ENCODE data around the gene PRR5L. TPM values are rescaled to one million over a fixed set of nuclear protein-coding genes. Genes with fewer than 3 reads are reported as not detected.
A peak's percentile ranks its signal among the peaks of the same experiment; 100 is the strongest.

The PRR5L gene
- total RNA-seq, 1 donor from 2014 or later = 32.5 TPM

DNA sequence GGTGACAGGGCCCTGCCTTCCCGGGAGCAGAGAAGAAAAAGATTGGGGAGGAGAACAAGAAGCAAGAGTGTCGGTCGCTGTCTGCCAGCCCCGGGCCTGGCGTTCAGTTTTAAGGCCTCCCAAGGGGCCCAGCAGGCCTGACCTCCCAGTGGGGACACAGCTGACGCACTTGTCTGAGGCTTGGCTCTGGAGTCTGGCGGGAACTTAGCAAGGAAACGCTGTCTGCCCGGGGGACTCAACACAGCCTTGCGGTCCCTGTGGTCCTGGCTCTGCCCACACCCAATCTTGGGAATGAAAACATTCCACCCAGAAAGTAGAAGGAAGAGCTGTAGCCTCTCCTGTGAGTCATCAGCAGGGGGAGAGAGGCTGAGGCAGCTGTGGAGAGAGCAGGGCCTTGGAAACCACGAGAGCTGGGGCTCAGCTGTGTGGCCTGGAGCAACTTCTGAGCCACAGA lies 159.6 kb downstream of the PRR5L start:
- Histone ChIP-seq H3K4me3 (peak overlapping the region in 1 of 2 donors; percentile 19), H3K36me3 (no peaks in the 10 kb centered on the region), H3K9me3 (no peaks in the 10 kb centered on the region), H3K27ac (peak overlapping the region; percentile 93 to 97), H3K4me1 (peaks cover 19 to 45% of the 10 kb centered on the region in 2 donors), H3K27me3 (no peaks in the 10 kb centered on the region)
- TF ChIP-seq, protein P1, sequence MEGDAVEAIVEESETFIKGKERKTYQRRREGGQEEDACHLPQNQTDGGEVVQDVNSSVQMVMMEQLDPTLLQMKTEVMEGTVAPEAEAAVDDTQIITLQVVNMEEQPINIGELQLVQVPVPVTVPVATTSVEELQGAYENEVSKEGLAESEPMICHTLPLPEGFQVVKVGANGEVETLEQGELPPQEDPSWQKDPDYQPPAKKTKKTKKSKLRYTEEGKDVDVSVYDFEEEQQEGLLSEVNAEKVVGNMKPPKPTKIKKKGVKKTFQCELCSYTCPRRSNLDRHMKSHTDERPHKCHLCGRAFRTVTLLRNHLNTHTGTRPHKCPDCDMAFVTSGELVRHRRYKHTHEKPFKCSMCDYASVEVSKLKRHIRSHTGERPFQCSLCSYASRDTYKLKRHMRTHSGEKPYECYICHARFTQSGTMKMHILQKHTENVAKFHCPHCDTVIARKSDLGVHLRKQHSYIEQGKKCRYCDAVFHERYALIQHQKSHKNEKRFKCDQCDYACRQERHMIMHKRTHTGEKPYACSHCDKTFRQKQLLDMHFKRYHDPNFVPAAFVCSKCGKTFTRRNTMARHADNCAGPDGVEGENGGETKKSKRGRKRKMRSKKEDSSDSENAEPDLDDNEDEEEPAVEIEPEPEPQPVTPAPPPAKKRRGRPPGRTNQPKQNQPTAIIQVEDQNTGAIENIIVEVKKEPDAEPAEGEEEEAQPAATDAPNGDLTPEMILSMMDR (IDR thresholded peaks at IDR 0.05) = no peak
- intact Hi-C loops (cut with DNase I) = loop anchor here (5.0 kb wide), 1 partner anchor 47 kb away; no protein-coding TSS in a partner anchor
- DNase-seq (ENCODE audit: low spot score in 2 of 2) = peak; percentile 61 to 95

DNA sequence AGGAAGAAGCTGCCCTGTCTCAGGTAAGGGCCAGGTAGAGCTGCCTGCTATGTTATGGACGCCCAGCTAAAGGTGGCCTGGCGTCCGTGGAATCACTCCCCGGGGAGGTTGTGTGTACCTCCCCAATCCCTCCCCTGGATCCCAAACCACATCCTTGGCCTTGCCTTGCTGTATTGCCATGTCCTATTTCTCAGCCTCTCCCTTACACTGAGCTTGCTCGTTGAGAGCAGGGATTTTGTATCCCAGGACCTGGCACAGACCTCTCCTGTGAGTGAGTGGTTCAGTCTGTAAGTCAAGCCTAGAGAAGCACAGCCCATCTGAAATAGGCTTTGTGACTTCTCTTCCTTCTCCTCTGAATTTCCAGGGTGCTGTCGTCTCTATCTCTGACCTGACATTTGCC lies 160.1 kb downstream of the PRR5L start:
- H3K27ac ChIP-seq = peak overlapping the region; percentile 93 to 97
- no peak for DNase-seq (ENCODE audit: low spot score in 2 of 2)
- TF ChIP-seq, protein P1 (IDR thresholded peaks at IDR 0.05) = no peak
- no peaks in the 10 kb centered on the region for H3K27me3 ChIP-seq
- no peaks in the 10 kb centered on the region for H3K9me3 ChIP-seq
- no peaks in the 10 kb centered on the region for H3K36me3 ChIP-seq
- intact Hi-C loops (cut with DNase I) = loop anchor here (5.0 kb wide), 1 partner anchor 46 kb away; no protein-coding TSS in a partner anchor
- H3K4me1 ChIP-seq = peaks cover 19 to 43% of the 10 kb centered on the region in 2 donors
- H3K4me3 ChIP-seq = peak overlapping the region in 1 of 2 donors; percentile 19

DNA sequence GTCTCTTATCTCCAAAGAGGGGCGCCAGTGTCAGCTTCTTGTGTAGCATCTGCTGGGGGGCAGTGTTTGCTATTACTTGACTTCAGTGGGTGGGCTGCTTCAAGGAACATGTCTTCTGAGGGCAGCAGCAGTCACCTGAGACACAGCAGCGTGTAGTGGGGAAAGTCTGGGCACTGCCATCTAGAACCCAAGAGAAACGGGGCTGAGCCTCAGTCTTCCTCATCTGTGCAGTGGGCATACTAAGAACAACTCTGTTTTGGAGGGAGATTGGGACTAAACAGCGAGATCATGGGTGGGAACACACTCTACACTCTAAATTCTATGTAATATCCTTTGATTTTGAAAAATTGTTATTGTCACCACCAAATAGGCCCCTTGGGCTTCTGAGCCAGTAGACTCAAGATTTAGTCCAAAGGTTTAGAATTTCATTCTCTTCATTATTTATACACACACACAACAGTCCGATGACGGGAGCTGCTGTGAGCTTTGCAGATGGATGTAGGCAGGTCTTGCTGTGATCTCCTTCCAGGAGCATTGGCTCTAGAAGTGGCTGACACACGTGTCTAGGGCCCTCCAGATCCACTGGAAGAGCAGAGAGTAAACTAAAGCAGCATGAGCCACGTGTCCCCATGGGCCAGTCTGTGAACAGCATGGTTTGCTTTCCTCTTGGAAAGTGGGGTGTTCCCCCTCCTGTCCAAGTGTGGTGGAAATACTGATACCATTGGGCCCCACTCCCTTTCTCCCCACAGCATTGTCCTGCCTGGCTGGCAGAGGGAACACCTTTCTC lies 162.2 kb downstream of the PRR5L start:
- peaks cover 14 to 31% of the 10 kb centered on the region in 2 donors for H3K4me1 ChIP-seq
- intact Hi-C loops (cut with DNase I) = loop anchor here (5.0 kb wide), 1 partner anchor 44 kb away; no protein-coding TSS in a partner anchor
- no peak for DNase-seq (ENCODE audit: low spot score in 2 of 2)
- no peaks in the 10 kb centered on the region for H3K27me3 ChIP-seq
- no peaks in the 10 kb centered on the region for H3K36me3 ChIP-seq
- H3K4me3 ChIP-seq = no peak overlapping the region
- H3K27ac ChIP-seq = no peak overlapping the region
- TF ChIP-seq, protein P1 (IDR thresholded peaks at IDR 0.05) = no peak
- no peaks in the 10 kb centered on the region for H3K9me3 ChIP-seq

DNA sequence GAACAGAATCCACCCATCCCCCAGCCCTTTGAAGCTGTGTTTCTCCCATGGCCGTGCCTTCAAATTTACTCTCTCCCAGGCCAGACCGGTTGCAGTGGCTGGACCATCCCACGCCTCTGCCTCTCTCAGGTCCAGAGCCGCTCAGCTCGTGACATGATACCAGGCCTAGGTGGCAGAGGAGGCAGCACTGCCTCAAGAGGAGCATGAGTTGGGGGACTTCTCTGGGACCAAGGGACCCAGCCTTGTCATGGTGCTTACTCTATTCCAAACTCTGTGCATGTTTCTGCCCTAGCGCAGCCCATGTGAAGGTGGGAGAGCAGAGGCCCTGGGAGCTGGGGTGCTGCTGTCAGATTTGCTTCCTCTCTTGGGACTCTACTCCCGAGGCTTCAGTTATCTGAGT lies 163.0 kb downstream of the PRR5L start:
- Histone ChIP-seq H3K27ac (no peak overlapping the region), H3K36me3 (no peaks in the 10 kb centered on the region), H3K9me3 (no peaks in the 10 kb centered on the region), H3K4me3 (no peak overlapping the region), H3K27me3 (no peaks in the 10 kb centered on the region), H3K4me1 (peaks cover 14 to 26% of the 10 kb centered on the region in 2 donors)
- intact Hi-C loops (cut with DNase I) = loop anchor here (5.0 kb wide), 1 partner anchor 43 kb away; no protein-coding TSS in a partner anchor
- DNase-seq (ENCODE audit: low spot score in 2 of 2) = no peak
- TF ChIP-seq, protein P1 (IDR thresholded peaks at IDR 0.05) = no peak

DNA sequence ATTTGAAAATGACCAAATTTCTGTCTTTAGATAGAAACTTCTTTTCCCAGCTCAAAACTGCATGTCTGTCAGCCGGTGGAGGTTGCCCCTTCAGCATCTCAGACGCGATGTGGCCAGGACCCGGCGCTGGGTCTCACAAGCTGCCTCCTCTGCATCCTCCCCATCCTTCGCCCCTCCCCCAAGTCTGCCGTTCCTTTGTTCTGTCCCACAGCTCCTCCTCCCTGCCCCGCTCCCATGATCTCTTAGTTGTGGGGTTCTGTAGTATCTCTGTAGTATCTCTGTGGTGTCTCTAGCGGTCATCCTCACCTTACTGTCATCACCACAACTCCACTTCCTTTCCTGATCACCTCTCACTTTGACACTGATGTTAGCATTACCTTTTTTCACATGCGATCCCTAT lies 164.1 kb downstream of the PRR5L start:
- Histone ChIP-seq H3K27ac (no peak overlapping the region), H3K4me3 (no peak overlapping the region), H3K9me3 (no peaks in the 10 kb centered on the region), H3K36me3 (no peaks in the 10 kb centered on the region), H3K4me1 (peaks cover 8 to 16% of the 10 kb centered on the region in 2 donors), H3K27me3 (no peaks in the 10 kb centered on the region)
- intact Hi-C loops (cut with DNase I) = no loop called here
- TF ChIP-seq, protein P1 (IDR thresholded peaks at IDR 0.05) = no peak
- DNase-seq (ENCODE audit: low spot score in 2 of 2) = no peak

Measured in ascending aorta (tissue), 2 donors.